Small intestine (tissue), 7 donors: ENCODE data around the gene SIGMAR1. TPM values are rescaled to one million over a fixed set of nuclear protein-coding genes. Genes with fewer than 3 reads are reported as not detected.
A peak's percentile ranks its signal among the peaks of the same experiment; 100 is the strongest.

Experiments used
- DNase-seq, 2 donors: peaks; one replicate each; pipeline versions ENCODE4 v3.0.0 to v3.0.0-alpha.2; 2013
- FAIRE-seq: peaks from 2 replicates; lab custom pipeline; 2012; peaks lifted over from hg19 to GRCh38; lab: Jason Lieb, UNC
- H3K27ac ChIP-seq, 3 donors: one replicate each; pipeline ENCODE4 v1.5.1; 2013; ENCODE audit warnings: low read length in 2 of 3, mild to moderate bottlenecking in 2 of 3, control low read depth in 1 of 3, inconsistent platforms in 1 of 3, low read depth in 1 of 3, moderate library complexity in 1 of 3
- H3K27me3 ChIP-seq, 3 donors: one replicate each; pipeline ENCODE4 v1.6.1; 2013; ENCODE audit warnings: low read length in 3 of 3, inconsistent platforms in 1 of 3; ENCODE audit not compliant: control insufficient read depth in 3 of 3, insufficient read depth in 3 of 3
- H3K36me3 ChIP-seq, 3 donors: one replicate each; pipeline ENCODE4 v1.6.1; 2013; ENCODE audit warnings: low read length in 3 of 3, inconsistent platforms in 1 of 3, low read depth in 1 of 3, mild to moderate bottlenecking in 1 of 3, moderate library complexity in 1 of 3; ENCODE audit not compliant: control insufficient read depth in 3 of 3, insufficient read depth in 2 of 3
- H3K4me1 ChIP-seq, 3 donors: one replicate each; pipeline ENCODE4 v1.6.1; 2013; ENCODE audit warnings: low read length in 2 of 3, inconsistent platforms in 1 of 3, low read depth in 1 of 3, mild to moderate bottlenecking in 1 of 3, moderate library complexity in 1 of 3; ENCODE audit not compliant: control insufficient read depth in 3 of 3, insufficient read depth in 2 of 3
- H3K4me3 ChIP-seq, 3 donors: one replicate each; pipeline ENCODE4 v1.5.1; 2013; ENCODE audit warnings: low read length in 3 of 3, control low read depth in 1 of 3, inconsistent platforms in 1 of 3, low read depth in 1 of 3, mild to moderate bottlenecking in 1 of 3, moderate library complexity in 1 of 3
- H3K9me3 ChIP-seq, 2 donors: one replicate each; pipeline ENCODE4 v1.6.1; 2013; ENCODE audit warnings: low read depth in 1 of 2, low read length in 1 of 2; ENCODE audit not compliant: control insufficient read depth in 2 of 2, insufficient read depth in 1 of 2
- WGBS, 3 donors: extraction: QIAGEN DNeasy Blood & Tissue Kit; methylation state at CpG; one replicate each; pipeline ENCODE4 v1.1.7; 2013; 5-methylcytosine and 5-hydroxymethylcytosine counted together
- polyA plus RNA-seq, 4 donors: library from polyadenylated mRNA; stranded (reverse) in 3 of 4; unstranded in 1 of 4; fragments of 200-250 nt in 3 of 4; fragments of 120-200 nt in 1 of 4; gene quantifications; one replicate each; pipeline versions ENCODE4 v1.2.1 to v1.2.3, GENCODE V29; 2013
- donor health status: healthy with polysubstance abuse.
- donor health status: control.
- donor health status: control.
- donor health status: Bipolar disorder and iron deficiency.
- donor health status: healthy.

The SIGMAR1 gene
- polyA plus RNA-seq, 4 donors = 41.4 to 88.8 (median 68.5) TPM

- peak overlapping the region in 2 of 3 donors; percentile 18 to 47 for H3K4me3 ChIP-seq
- peaks cover 9 to 85% (median 35%) of the 10 kb centered on the region in 3 donors for H3K27me3 ChIP-seq
- peak; percentile 51 to 76 for DNase-seq
- WGBS, 3 donors = 4 to 15% (median 8%) methylated on average over 39 to 40 of the region's 40 CpGs
- H3K36me3 ChIP-seq = no peaks in the 10 kb centered on the region
- H3K9me3 ChIP-seq = no peaks in the 10 kb centered on the region
- FAIRE-seq = no peak
- peaks cover 5 to 28% (median 8%) of the 10 kb centered on the region in 3 donors for H3K4me1 ChIP-seq
- H3K27ac ChIP-seq = no peak overlapping the region
These were observed 47.0 kb downstream of the SIGMAR1 start for GRCh38 chr9:34590381-34591247.

DNA sequence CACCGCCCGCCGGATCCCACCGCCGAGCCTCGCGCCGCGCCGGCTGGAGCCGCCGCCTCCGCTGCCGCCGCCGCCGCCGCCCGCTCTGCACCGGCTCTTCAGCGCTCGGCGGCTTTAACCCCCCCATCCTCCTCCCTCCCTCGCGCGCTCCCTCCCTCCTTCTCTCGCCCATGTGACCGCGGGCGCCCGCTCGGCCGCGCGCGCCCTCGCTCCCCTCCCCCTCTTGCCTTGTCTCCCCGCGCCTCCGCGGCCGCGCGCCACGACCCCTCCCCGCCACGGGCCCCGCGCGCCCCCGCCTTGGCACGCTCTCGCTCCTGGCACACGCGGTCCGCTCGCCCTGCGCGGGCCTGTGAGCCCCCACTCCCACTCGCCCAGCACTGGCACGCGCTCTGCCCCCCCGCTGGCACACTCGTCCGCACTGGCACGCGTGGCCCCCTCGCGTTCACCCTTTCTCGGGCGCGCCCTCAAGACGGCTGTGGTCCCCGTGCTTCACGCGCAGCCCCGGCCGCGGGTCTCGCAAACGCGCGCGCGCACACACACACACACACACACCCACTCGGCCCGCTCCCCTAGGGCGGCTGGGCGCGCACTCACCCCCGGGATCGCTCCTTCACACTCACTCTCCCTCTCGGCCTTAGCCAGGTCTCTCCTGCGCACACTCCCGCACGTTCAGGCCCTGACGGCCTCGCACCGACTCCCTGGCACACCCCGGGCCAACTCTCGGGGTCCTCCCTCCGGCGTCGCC, 47.8 kb downstream of the SIGMAR1 start, which contains the start of gene CNTFR:
Gene CNTFR, minus strand, starts transcription at position 89 of the 745 bp plus-strand sequence. CDS start 20,743 bp downstream, outside the sequence.
- Histone ChIP-seq H3K27me3 (peaks cover 9 to 93% (median 39%) of the 10 kb centered on the region in 3 donors), H3K4me1 (peaks cover 5 to 28% (median 8%) of the 10 kb centered on the region in 3 donors), H3K4me3 (peak within 1 kb of the TSS in 2 of 3 donors; percentile 43 to 55), H3K27ac (no peak within 1 kb of the TSS), H3K36me3 (no peaks in the 10 kb centered on the region), H3K9me3 (no peaks in the 10 kb centered on the region)
- no peak for FAIRE-seq
- DNase-seq = peak in 1 of 2 donors; percentile 55
- WGBS, 3 donors = 1% methylated on average over 45 to 104 of the region's 104 CpGs

DNA sequence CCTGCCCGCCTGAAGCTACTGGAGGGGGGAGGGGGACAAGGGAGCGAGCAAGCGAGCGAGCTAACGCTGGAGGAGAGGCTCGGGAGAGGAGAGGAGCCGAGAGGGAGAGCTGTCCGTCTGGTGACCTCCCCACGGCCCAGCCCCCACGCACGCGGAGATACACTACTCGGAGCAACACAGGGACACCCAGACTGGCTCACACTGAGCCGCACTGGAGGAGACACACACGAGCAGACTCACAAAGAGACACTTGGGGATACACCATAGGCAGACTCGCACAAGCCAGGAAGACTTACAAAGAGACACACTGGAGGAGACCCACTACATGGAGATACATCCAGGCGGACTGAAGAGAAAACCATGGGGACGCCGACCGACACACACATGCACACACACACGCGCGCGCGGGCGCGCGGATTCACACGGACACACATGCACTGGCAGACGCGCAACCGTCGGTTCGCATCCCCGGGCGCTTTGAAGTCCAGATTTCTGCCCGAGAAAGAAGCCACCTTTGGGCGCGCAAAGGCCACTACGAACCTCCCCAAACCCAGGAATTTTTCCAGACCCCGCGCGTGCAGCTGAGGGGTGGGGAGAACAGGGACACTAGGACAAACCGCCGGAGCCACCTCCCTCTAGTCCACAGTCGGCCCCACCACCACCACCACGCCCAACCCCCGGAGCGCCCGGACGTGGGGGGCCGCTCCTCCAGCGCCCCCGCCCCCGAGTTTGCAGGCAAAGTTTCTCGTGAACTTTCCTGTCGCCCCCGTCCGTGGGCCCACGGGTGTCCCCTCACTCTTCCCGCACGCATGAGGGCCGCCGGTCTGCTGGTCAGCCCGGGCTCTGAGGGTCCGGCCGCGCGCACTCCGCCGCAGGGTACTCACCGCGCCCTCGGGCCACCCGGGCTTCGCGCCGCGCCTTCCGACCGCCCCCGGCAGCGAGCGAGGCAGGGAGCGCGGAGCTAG, 48.6 kb downstream of the SIGMAR1 start:
- no peak overlapping the region for H3K27ac ChIP-seq
- peaks cover 5 to 28% (median 8%) of the 10 kb centered on the region in 3 donors for H3K4me1 ChIP-seq
- peak overlapping the region in 2 of 3 donors; percentile 43 to 55 for H3K4me3 ChIP-seq
- H3K36me3 ChIP-seq = no peaks in the 10 kb centered on the region
- no peaks in the 10 kb centered on the region for H3K9me3 ChIP-seq
- no peak for FAIRE-seq
- 2 to 4% (median 3%) methylated on average over 54 to 86 of the region's 86 CpGs for WGBS, 3 donors
- H3K27me3 ChIP-seq = peaks cover 9 to 93% (median 39%) of the 10 kb centered on the region in 3 donors
- DNase-seq = peak in 1 of 2 donors; percentile 32

DNA sequence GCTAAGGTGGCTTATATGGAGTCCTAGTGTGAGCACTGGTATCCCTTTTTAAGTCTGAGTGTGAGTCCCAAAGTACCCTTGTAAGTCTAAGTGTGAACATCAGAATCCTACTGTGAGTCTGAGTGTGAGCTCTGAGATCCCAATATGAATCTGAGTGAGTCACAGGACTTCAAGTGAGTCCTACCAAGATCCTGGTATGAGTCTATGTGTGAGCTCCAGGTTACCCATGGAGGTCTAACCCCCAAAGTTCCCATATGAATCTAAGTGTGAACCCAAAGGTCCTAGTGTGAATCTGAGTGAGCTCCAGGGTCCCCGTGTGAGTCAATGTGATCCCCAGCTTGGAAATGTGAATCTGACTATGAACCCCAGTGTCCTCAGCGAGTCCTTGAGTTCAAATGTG, 50.3 kb downstream of the SIGMAR1 start:
- Histone ChIP-seq H3K27ac (no peak overlapping the region), H3K4me1 (peaks cover 3 to 28% (median 8%) of the 10 kb centered on the region in 3 donors), H3K4me3 (no peak overlapping the region), H3K27me3 (peaks cover 9 to 88% (median 34%) of the 10 kb centered on the region in 3 donors), H3K36me3 (no peaks in the 10 kb centered on the region), H3K9me3 (no peaks in the 10 kb centered on the region)
- no peak for FAIRE-seq
- DNase-seq = no peak
- 42 to 57% (median 50%) methylated on average over 2 of the region's 2 CpGs for WGBS, 3 donors

DNA sequence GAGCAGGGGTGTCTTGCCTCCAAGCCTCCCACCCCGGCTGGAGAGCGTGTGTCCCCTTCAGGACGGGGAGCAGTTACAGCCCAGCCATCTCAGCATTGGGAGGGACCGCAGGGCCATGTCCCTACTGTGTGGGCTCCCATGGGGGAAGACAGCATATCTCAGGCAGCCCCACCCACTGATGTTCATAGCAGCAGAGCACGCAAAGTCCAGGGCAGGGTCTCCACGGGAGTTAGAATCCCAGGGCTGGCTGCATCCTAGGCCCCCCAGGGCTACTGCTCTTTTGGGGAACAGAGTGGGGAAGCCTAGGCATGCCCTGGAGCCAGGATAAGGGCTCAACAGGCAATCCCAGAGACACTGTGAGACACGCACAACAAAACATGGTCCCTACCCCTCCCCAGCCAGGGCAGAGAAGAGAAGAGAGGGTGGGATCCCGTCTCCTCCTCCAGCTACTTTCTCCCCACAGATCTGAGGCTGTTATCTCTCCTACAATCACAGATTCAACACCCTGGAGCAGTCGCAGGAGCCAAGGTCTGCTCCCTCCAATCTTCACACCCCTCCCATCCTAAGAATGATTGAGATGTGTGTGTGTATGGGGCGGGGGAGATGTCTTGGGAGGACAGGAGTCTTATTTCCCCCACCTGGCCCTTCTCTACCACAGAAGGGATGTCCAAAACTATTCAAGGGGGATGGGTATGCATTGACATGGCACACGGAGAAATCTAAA, 51.5 kb downstream of the SIGMAR1 start:
- Histone ChIP-seq H3K9me3 (no peaks in the 10 kb centered on the region), H3K27ac (no peak overlapping the region), H3K27me3 (peaks cover 9 to 84% (median 31%) of the 10 kb centered on the region in 3 donors), H3K4me3 (no peak overlapping the region), H3K4me1 (peaks cover 3 to 18% (median 5%) of the 10 kb centered on the region in 3 donors), H3K36me3 (no peaks in the 10 kb centered on the region)
- DNase-seq (no peak), FAIRE-seq (no peak)
- 13 to 31% (median 17%) methylated on average over 11 of the region's 11 CpGs for WGBS, 3 donors

DNA sequence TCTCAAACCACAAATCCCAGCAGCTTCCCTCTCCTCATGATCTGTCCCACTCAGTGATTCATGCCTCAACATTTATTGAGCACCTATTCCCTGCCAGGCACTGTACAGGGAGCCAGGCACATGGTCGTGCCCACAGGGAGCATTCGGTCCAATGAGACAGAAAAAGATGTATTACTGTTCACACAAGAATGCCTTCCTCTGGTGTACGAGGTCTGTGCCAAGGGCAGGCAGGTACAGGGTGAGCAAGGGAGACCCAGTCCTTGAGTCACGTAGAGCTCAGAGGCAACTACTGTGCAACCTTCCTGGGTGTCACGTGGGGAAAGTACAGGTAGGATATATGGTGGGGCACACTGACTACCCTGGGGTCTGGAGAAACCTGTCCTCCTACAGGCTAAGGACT, 52.6 kb downstream of the SIGMAR1 start:
- Histone ChIP-seq H3K27ac (no peak overlapping the region), H3K27me3 (peaks cover 10 to 84% (median 31%) of the 10 kb centered on the region in 3 donors), H3K9me3 (no peaks in the 10 kb centered on the region), H3K4me3 (no peak overlapping the region), H3K4me1 (peaks cover 0 to 8% (median 0%) of the 10 kb centered on the region in 3 donors), H3K36me3 (no peaks in the 10 kb centered on the region)
- no peak for DNase-seq
- 58 to 74% (median 63%) methylated on average over 5 of the region's 5 CpGs for WGBS, 3 donors
- no peak for FAIRE-seq
